OCI-M1 (cell line): Measurements from ENCODE around the gene C12orf54.
"Not testable (repeated sequence)": the region's sequence is repeated elsewhere in the genome, so short reads cannot be mapped to it uniquely, and the experiment has no call there.

Experiments
- DNase-seq: peaks from one replicate; lab custom pipeline; 2025; lab: John Stamatoyannopoulos, UW

The C12orf54 gene

DNA sequence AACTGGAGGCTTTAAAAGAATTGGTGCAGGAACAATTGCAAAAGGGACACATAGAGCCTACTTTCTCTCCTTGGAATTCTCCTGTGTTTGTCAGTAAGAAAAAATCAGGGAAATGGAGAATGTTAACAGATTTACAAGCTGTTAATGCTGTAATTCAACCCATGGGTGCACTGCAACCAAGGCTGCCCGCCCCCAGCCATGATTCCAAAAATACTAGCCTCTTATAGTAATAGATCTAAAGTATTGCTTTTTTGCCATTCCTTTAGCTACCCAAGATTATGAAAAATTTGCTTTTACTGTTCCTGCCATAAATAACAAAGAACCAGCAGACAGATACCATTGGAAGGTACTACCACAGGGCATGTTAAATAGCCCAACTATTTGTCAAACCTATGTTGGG lies 27.8 kb downstream of the C12orf54 start:
- DNase-seq: no peak

DNA sequence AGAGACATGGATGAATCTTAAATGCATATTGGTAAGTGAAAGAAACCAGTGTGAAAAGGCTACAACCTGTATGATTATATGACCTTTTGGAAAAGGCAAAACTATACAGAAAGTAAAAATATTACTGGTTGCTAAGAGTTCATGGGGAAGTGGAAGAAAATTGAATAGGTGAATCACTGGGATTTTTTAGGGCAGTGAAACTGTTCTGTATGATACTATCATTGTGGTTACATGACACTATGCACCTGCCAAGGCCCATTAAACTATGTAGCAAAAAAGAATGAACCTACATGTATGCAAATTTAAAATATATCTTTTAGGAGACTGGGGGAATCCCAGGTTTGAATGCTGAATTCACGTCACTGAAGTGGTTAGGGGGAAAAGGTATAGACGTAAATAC lies 30.6 kb downstream of the C12orf54 start:
- no peak for DNase-seq

DNA sequence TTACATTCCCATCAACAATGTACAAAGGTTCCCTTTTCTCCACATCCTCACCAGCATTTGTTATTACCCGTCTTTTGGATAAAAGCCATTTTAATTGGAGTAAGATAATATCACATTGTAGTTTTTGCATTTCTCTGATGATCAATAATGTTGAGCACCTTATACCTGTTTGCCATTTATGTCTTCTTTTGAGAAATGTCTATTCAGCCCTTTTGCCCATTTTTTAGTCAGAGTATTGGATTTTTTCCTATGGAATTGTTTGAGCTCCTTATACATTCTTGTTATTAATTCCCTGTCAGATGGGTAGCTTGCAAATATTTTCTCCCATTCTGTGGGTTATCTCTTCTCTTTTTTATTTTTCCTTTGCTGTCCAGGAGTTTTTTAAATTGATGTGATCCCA lies 32.4 kb downstream of the C12orf54 start:
- DNase-seq: no peak

DNA sequence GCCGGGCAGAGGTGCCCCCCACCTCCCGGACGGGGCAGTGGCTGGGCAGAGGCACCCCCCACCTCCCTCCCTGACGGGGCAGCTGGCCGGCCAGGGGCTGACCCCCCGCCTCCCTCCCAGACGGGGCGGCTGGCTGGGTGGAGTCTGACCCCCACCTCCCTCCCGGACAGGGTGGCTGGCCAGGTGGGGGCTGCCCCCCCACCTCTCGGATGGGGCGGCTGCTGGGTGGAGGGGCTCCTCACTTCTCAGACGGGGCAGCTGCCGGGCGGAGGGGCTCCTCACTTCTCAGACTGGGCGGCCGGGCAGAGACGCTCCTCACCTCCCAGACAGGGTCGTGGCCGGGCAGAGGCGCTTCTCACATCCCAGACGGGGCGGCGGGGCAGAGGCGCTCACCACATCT lies 38.1 kb downstream of the C12orf54 start:
- DNase-seq: not testable (repeated sequence)

DNA sequence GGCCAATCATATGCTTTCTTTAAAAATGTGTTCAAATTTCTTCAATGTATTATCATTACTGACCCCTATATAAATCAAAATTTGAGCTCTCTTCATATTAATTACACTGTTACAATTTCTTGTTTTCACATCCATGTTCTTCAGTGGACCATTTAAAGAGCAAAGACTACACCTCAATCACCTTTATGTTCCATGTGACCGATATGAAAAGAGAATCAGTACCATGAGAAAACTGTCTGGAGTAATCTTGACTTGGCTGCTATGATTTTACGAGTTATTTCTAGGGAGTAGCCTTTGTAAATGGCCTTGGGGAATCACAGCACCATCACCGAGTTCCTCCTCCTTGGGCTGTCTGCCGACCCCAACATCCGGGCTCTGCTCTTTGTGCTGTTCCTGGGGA lies 43.0 kb downstream of the C12orf54 start, which contains the start of gene OR8S1:
TSS of gene OR8S1 (plus strand) at position 301 of the 400 bp plus-strand sequence. CDS start at position 301, 0 bp downstream.
- DNase-seq: no peak

DNA sequence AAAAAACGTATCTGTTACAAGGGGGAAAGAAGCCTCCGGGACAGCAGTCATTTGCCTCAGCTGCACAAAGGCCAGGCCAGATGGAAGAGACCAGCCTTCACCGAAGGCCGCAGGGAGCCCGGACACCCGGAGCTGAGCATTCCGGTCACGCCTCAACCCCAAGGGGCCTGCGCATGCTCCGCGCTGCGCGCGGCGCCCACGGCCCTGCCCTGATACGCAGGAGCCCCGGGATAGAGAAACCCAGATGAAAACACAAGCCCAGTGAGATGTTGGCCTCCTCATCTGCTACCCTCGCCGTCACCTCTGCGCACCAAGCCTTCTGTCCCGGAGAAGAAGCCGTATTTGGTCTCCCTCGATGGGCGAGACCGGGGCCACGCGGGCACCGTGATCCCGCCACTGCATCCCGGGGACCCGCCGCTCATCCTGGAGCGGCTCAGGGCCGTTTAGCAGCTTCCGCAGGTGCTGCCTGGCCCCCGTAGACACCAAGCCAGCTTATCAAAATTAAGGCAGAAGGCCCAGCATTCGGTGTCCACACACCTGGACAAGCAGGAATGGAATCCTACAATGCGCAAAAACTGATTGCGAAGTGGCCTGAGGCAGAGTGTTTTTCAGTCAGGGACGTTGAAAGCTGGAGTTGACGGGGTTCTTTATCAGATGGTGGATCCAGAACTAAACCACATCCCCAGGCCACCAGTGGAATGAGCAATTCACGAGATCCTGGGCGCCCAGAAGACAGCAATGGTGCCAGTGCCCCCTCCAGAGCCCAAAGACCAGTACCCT lies 45.8 kb downstream of the C12orf54 start:
- no peak for DNase-seq

DNA sequence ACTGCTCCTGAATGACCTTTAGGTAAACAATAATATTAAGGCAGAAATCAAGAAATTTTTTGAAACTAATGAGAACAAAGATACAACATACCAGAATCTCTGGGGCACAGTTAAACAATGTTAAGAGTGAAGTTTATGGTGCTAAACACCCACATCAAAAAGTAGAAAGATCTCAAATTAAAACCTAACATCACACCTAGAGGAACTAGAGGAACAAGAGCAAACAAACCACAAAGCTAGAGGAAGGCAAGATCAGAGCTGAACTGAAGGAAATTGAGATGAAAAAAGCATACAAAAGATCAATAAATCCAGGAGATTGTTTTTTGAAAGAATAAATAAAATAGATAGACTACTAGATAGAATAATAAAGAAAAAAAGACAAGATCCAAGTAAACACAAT lies 50.3 kb downstream of the C12orf54 start:
- DNase-seq: no peak

DNA sequence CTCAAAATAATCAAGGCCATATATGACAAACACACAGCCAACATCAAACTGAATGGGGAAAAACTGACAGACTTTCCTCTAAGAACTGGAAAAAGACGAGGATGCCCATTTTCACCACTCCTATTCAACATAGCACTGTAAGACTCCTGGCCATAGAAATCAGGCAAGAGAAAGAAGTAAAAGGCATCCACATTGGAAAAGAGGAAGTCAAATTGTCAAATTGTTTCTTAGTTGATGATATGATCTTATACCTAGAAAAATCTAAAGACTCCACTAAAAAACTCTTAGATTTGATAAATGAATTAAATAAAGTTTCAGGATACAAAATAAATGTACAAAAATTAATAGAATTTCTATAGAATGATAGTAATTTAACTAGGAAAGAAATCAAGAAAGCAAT lies 54.3 kb downstream of the C12orf54 start:
- peak; percentile 55 for DNase-seq

DNA sequence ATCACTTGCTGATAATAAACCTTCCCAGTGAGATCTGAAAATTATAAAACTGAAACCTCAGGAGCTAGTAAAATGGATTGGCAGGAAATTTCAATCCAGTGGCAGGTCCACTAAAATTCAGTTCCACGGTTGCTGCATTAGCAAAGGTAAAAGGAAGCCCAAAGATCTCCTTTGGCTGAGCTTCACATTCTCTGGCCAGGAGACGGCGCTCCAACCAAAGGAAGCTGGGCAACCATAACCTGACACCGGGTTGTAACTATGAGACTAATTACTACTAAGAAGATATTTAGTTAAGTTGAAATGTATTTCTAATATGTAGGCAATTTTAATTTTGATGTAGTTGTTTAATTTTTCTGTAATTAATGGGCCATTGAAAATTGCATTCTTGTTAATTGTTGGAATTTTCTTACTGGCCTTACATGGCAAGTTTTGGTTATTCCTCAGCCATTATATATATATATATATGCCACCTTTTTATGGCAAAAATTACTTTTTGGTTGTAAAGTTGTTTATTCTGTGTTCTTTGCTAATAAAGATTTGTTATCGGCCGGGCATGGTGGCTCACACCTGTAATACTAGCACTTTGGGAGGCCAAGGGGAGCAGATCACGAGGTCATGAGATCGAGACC lies 60.1 kb downstream of the C12orf54 start:
- DNase-seq: peak; percentile 84

DNA sequence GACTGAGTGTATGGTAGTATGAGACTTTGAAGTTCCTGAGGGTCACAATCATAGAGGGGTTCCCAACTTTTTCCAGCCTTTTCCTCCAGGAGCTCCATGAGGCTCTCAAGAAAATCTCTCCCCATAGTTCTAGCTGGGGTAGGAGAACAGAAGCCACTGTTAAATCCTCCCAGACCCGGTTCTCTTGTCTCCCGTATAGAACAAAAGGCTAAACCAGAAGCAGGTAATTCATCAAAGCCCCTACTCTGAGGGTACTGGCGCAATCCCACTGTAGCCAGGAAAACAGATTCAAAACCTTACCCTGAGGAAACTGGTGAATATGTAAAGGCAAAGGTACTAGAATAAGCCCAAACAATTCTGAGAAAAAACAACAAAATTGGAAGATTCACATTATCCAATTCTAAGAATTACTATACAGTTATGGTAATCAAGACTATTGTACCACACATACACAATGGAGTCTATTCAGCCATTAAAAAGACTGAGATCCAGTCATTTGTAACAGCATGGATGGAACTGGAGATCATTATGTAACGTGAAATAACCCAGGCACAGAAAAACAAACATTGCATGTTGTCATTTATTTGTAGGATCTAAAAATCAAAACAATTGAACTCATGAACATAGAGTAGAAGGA lies 63.7 kb downstream of the C12orf54 start:
- no peak for DNase-seq
